WI38 (cell line): ENCODE measurements around the gene ST3GAL3.

Source experiments
- H3K4me3 ChIP-seq: 2 replicates; pipeline ENCODE4 v1.5.1; 2011; ENCODE audit warnings: low read depth, mild to moderate bottlenecking, control low read depth, low read length
- TF ChIP-seq, protein P1 (sequence below): IDR thresholded peaks from 2 replicates; pipeline ENCODE4 v1.5.1; 2012; ENCODE audit warnings: low read depth, mild to moderate bottlenecking, control low read depth, low read length

ST3GAL3 gene

DNA sequence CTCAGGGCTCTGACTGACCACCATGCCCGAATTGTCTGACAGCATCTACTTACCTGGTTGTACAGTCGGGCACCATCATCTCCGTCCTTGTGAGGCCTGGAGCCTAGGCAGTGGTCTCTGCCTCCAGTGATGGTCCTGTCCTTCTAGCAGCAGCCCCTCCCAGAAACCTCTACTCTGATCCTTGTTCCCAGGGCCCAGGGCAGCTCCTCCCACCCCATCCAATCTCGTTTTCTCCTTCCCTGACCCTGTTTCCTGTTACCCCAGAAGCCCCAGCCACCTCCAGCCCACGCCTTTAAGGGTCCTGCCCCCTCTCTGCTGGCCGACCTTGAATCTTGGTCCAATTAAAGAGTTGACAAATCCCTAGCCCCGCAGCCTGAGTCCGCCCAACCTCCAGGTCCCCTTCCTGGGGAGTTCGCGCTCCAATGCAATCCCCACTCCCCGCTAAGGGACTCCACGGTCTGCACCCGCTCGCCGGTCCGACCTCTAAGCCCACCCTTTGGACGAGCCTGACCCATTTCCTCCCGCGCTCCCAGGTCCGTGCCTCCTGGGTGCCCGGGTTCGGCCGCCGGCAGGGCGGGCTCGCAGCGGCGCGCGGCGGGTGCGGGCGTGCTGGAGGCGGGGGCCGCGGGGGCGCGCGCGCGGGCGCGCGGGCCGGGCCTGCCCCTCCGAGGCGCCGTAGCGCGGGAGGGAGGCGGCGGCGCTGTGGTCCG is 271.4 kb downstream of the ST3GAL3 start, which contains the start of gene B4GALT2:
Gene B4GALT2 (plus strand): TSS at position 660 of the 710 bp plus-strand sequence. CDS start 1,951 bp downstream, outside the sequence.
- H3K4me3 ChIP-seq = peak within 1 kb of the TSS; percentile 66
- TF ChIP-seq, protein P1, sequence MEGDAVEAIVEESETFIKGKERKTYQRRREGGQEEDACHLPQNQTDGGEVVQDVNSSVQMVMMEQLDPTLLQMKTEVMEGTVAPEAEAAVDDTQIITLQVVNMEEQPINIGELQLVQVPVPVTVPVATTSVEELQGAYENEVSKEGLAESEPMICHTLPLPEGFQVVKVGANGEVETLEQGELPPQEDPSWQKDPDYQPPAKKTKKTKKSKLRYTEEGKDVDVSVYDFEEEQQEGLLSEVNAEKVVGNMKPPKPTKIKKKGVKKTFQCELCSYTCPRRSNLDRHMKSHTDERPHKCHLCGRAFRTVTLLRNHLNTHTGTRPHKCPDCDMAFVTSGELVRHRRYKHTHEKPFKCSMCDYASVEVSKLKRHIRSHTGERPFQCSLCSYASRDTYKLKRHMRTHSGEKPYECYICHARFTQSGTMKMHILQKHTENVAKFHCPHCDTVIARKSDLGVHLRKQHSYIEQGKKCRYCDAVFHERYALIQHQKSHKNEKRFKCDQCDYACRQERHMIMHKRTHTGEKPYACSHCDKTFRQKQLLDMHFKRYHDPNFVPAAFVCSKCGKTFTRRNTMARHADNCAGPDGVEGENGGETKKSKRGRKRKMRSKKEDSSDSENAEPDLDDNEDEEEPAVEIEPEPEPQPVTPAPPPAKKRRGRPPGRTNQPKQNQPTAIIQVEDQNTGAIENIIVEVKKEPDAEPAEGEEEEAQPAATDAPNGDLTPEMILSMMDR = no peak

DNA sequence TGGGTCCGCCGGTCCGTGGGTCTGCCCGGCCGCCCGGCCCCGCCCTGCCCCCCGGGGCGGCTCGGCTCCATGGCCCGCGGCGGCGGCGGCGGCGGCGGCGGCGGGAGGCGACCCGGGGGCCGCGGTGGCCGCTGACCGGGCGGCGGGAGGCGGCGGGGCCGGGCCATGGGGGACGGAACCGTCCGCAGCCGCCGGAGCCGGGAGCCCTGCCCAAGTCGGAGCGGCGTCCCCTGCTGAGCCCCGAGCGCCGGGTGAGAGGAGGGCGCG is 271.9 kb downstream of the ST3GAL3 start:
- TF ChIP-seq, protein P1 = no peak
- H3K4me3 ChIP-seq = peak overlapping the region; percentile 66

DNA sequence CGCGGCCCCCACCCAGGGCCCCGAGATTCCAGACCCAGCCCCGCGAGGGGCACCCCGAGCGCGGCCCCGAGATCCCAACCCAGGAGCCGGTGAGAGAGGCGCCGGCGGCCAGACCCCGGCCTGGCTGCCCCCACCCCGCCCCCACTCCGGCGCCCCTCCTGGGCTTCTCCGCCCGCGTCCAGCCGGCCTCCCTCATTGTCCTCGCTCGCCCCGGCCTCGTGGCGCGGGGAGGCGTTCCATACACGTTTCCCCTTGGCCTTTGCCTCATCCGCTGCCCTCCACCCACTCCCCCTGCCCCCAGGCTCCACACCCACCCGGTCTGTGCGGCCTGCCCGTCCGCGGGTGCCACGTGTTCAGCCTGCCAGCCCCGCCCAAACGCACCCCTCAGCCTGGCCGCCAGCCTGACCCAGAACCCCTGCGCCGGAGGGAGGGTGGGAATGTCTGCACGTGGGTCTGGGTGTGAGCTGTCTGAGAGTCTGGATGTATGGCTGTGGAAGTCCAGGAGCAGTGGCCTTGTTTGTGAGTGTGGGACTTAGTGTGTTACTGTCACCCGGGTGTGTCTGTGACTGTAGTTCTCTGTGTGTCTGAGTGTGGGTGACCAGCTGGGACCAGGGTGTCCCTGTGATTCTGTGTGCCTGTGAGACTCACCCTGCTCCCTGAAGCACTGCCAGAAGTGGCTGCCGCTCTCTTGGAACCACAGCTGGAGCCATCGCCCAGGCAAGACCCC is 272.4 kb downstream of the ST3GAL3 start:
- TF ChIP-seq, protein P1 = no peak
- H3K4me3 ChIP-seq = peak overlapping the region; percentile 66

DNA sequence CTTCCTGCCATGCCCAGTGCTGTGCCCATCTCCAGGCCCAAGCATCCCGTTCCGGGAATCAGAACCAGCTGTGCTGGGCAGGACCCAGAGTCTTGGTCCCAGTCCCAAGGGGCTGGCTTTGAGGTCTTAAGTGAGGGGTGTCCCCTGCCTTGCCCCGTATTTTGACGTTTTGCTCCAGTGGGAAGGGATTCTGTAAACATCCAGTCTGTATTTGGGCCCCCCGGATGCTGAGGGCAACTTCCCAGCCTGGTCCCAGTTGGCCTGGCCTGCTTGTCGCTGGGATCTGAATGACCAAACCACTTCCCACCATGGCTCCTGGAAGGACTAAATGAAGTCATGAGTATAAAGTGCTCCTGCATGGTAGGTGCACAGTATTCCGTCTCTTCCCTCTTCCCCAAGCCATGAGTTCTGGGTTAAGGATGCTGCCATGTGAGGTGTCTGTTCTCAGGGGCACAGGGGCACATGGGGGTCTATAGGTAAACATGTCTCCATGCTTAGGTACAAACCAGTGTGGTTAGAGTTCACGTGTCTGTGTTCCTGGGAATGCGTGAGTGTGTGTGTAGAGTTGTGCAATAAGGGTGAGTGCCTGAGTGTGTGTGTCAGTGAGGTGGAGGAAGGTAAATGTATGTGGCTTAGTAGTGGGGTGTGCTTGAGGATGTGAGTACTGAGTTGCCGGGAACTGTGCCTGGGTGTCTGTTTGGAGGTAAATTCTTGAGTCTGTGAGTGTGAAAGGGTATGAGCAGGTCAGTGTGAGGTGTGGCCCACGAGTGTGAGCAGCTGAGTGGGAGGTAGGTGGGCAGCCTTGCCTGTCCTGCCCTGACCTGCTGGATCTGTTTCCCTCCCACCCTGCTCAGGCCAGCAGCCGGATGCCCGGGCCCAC is 273.2 kb downstream of the ST3GAL3 start:
- peak overlapping the region; percentile 66 for H3K4me3 ChIP-seq
- TF ChIP-seq, protein P1 = no peak
